ENCODE measurements around the gene ATP5F1C.
"Not testable (repeated sequence)": the region's sequence is repeated elsewhere in the genome, so short reads cannot be mapped to it uniquely, and the experiment has no call there.

The ATP5F1C gene

DNA sequence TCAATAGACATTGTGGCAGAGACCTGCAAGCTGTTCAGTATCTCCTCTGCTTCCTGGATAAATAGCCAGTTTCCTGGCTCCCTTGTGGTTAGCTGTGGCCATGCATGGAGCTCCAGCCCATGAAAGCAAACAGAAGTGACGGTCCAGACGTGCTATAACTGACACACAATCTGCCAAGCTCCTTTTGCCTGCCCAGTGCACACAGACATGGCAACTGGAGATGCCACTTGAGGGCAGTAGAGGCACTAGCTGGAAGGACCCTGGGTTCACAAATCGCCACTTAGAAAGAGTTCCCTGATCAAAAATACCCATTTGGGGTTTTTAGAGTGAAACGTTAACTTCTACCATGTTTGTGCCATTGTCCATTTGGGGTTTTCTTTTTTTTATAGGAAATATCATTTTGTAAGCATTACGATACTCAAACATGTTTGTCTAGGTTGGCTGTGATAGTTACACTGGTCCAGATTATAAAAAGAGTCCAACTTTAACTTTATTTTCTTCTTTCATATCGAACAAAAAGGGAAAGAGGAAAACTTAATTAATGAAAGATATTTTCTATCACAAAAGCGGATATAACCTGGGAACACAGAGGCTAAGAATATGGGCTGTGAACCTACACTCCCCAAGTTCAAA is 31.5 kb upstream of the ATP5F1C start:
- TF ChIP-seq ZFX (IDR thresholded peaks at IDR 0.05; ENCODE audit: borderline replicate concordance) = no peak
- TF ChIP-seq, protein P1, sequence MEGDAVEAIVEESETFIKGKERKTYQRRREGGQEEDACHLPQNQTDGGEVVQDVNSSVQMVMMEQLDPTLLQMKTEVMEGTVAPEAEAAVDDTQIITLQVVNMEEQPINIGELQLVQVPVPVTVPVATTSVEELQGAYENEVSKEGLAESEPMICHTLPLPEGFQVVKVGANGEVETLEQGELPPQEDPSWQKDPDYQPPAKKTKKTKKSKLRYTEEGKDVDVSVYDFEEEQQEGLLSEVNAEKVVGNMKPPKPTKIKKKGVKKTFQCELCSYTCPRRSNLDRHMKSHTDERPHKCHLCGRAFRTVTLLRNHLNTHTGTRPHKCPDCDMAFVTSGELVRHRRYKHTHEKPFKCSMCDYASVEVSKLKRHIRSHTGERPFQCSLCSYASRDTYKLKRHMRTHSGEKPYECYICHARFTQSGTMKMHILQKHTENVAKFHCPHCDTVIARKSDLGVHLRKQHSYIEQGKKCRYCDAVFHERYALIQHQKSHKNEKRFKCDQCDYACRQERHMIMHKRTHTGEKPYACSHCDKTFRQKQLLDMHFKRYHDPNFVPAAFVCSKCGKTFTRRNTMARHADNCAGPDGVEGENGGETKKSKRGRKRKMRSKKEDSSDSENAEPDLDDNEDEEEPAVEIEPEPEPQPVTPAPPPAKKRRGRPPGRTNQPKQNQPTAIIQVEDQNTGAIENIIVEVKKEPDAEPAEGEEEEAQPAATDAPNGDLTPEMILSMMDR (IDR thresholded peaks at IDR 0.05) = peak; percentile 88
- no peak overlapping the region for H3K27ac ChIP-seq

DNA sequence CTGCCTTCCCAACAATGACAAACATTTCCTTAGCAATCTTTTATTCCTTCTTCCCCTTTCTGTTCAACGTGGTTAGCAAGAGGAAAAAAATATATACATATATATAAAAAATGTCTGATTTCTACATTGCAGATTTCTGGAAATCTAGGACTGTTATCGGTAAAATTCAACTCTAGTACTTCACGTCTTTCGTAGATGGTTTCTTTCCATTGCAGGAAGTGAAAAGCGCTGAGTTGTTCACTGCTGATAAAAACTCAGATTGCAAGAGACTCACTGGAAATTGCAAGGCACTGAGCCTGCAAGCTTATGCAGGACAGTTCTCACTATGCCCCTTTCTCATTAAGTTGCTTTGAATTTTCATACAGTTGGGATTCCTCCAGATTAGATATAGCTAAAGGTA is 24.0 kb upstream of the ATP5F1C start:
- no peak overlapping the region for H3K27ac ChIP-seq
- TF ChIP-seq ZFX (IDR thresholded peaks at IDR 0.05; ENCODE audit: borderline replicate concordance) = no peak
- TF ChIP-seq, protein P1 (IDR thresholded peaks at IDR 0.05) = no peak

DNA sequence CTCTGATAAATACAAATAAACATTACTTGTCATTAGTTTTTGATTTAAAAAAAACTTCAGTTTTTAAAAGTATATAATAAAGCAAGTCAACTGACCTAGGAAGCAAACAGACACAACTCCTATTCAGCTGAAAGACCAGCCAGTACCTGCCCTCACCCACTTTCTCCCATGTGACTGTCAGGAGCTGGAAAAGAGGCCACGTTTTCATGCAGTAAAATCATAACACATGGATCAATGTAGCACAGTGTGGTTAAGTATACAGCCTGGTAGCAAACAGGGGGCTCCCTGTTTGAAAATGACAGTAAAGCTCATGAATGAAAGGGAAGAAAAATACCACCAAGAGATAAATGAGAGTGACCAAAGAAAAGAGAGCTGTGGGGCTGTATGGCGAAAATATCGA is 21.7 kb upstream of the ATP5F1C start:
- no peak overlapping the region for H3K27ac ChIP-seq
- TF ChIP-seq, protein P1 (IDR thresholded peaks at IDR 0.05) = no peak
- TF ChIP-seq ZFX (IDR thresholded peaks at IDR 0.05; ENCODE audit: borderline replicate concordance) = no peak

DNA sequence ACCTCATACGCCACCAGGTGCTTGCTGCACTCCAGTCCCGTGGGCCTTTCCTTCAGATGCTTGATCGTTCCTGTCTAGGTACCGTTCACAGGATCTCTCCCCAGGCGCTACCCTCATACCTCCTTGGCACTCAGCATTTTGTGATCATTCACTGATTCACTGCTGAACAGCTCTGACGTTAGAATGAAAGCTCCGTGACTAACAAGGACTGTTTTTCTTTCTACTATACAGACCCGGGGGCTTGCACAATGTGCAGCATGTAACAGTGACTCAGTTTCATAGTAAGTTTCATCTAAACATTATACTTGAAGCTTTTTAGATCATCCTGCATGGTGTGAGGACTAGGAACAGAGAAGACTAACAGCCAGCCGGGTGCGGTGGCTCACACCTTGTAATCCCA is 20.8 kb upstream of the ATP5F1C start:
- H3K27ac ChIP-seq = no peak overlapping the region
- no peak for TF ChIP-seq ZFX (IDR thresholded peaks at IDR 0.05; ENCODE audit: borderline replicate concordance)
- TF ChIP-seq, protein P1 (IDR thresholded peaks at IDR 0.05) = no peak

DNA sequence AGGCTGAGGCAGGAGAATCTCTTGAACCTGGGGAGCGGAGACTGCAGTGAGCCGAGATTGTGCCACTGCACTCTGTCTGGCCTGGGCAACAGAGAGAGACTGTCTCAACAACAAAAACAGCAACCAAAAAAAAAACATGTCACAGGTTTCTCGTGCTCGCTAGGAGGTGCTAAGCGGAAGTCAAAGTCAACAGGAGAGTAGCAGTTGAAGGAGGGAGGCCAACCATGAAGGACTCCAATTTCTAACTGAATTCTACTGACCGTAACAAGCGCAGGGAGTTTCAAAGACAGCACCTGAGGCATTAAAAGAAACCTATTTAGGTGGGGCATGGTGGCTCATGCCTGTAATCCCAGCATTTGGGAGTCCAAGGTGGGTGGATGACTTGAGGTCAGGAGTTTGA is 19.6 kb upstream of the ATP5F1C start:
- no peak overlapping the region for H3K27ac ChIP-seq
- TF ChIP-seq ZFX (IDR thresholded peaks at IDR 0.05; ENCODE audit: borderline replicate concordance) = no peak
- TF ChIP-seq, protein P1 (IDR thresholded peaks at IDR 0.05) = no peak

DNA sequence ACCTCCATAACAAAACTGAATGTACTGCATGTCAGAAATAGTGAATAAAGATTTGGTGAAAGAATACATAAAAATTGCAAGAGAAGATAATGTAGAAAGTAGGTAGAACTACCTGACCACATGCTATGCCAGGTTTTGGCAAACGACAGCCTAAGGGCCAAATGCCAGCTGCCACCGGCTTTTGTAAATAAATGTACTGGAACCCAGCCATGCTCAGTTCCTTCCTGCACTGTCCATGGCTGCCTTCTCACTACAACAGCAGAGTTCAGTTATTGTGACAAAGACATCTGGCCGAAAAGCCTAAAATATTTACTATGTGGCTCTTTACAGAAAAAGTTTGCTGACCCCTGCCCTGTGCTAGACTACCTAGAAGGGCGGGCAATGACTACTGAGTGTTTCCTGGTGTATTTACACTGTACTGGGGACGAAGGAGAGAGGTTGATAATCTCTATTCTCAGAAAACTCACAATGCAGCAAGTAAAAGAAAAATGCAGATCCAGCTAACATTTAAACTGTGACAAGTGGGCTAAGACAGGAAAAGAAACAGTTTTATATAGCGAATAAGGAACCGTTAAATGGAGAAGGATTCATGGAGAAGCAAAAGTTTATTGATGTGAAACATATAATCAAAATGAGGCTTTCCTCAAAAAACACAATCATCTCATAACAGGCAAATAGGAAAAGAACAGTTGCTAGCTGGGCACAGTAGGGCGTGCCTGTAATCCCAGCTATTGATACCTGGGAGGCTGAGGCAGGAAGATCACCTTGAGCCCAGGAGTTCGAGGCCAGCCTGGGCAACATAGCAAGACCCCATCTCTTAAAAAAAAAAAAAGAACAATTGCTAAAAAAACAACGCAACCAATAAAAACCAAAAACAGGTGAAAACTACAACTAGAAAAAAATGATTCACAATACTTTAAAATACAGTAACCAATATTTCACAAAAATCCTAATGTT is 13.9 kb upstream of the ATP5F1C start:
- TF ChIP-seq, protein P1 (IDR thresholded peaks at IDR 0.05) = no peak

DNA sequence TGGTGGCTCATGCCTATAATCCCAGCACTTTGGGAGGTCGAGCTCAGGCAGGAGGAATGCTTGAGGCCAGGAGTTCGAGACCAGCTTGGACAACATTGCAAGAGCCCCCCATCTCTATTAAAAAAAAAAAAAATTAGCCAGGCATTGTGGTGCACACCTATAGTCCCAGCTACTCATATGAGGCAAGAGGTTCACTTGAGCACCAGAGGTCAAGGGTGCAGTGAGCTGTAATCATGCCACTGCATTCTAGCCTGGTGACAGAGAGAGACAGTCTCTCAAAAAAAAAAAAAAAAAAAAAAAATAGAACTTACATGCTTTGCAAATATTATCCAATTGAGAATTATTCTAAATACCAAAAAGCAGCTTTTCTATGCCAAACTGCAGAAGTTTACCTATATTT is 11.2 kb upstream of the ATP5F1C start:
- TF ChIP-seq, protein P1 (IDR thresholded peaks at IDR 0.05) = no peak
- no peak for TF ChIP-seq ZFX (IDR thresholded peaks at IDR 0.05; ENCODE audit: borderline replicate concordance)
- no peak overlapping the region for H3K27ac ChIP-seq

More for the DNA sequence above, 13.9 kb upstream of the ATP5F1C start:
- H3K27ac ChIP-seq = peak overlapping the region; percentile 49

DNA sequence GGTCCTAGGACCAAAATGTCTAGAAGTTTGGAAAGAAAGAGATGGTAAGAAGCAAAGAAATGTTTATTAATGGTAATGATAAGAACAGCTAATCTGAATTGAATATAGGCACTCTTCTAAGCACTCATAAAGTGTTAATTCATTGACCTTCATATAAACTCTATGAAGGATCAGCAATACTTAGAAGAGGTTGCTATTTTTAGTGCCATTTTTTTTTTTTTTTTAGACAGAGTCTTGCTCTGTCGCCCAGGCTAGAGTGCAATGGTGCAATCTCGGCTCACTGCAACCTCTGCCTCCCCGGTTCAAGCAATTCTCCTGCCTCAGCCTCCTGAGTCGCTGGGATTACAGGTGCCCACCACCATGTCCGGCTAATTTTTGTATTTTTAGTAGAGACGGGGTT is 5.8 kb upstream of the ATP5F1C start:
- not testable (repeated sequence) for H3K27ac ChIP-seq
